PC-9 (cell line): ENCODE data around the gene MRPL14. TPM values are rescaled to one million over a fixed set of nuclear protein-coding genes. Genes with fewer than 3 reads are reported as not detected.

ENCODE experiments used
- BruUV-seq: library from RNA; stranded (reverse); fragments of 400-500 nt; replicated peaks from 2 replicates; lab custom pipeline; 2021; lab: Mats Ljungman, UMichigan
- CTCF ChIA-PET: fragments of 300-600 bp; sonication (Branson Sonifier 250); formaldehyde crosslinking; loops from one replicate; lab custom pipeline; 2022; ENCODE audit warnings: antibody characterized with exemption; lab: Charles Lee
- POLR2A ChIA-PET: fragments of 300-600 bp; sonication (Branson Sonifier 250); formaldehyde crosslinking; loops from one replicate; lab custom pipeline; 2022; ENCODE audit warnings: antibody characterized with exemption; ENCODE audit not compliant: unreplicated experiment; lab: Charles Lee
- DNase-seq, 2 experiments: peaks; one replicate each; pipeline versions ENCODE4 v3.0.0 to v3.0.0-alpha.2; 2015 to 2022; ENCODE audit warnings: mixed read lengths in 1 of 2
- H2AFZ ChIP-seq: fragments of 200-600 bp; sonication (generic); 2 replicates; pipeline ENCODE4 v1.8.1; 2017; ENCODE audit warnings: antibody characterized with exemption
- H3F3A ChIP-seq: fragments of 200-600 bp; sonication (generic); 2 replicates; pipeline ENCODE4 v1.8.1; 2017; ENCODE audit warnings: antibody characterized with exemption, mild to moderate bottlenecking, low read depth; ENCODE audit not compliant: insufficient read depth
- H3K27ac ChIP-seq: fragments of 200-600 bp; sonication (generic); 2 replicates; pipeline ENCODE4 v1.6.1; 2016; ENCODE audit warnings: mixed run types
- H3K27me3 ChIP-seq: fragments of 200-600 bp; sonication (generic); 2 replicates; pipeline ENCODE4 v1.6.1; 2016; ENCODE audit warnings: low read depth, mixed run types; ENCODE audit not compliant: insufficient read depth
- H3K36me3 ChIP-seq: fragments of 200-600 bp; sonication (generic); 2 replicates; pipeline ENCODE4 v1.6.1; 2016; ENCODE audit warnings: low read depth, mixed run types
- H3K4me1 ChIP-seq: fragments of 200-600 bp; sonication (generic); replicated peaks from 2 replicates; pipeline ENCODE4 v1.6.1; 2016; ENCODE audit warnings: mixed run types; ENCODE audit not compliant: insufficient read depth
- H3K4me2 ChIP-seq: fragments of 200-600 bp; sonication (generic); 2 replicates; pipeline ENCODE4 v1.6.1; 2017; ENCODE audit warnings: mixed run types
- H3K4me3 ChIP-seq: fragments of 200-600 bp; sonication (generic); 2 replicates; pipeline ENCODE4 v1.6.1; 2016; ENCODE audit warnings: mixed run types
- H3K79me2 ChIP-seq: fragments of 200-600 bp; sonication (generic); 2 replicates; pipeline ENCODE4 v1.6.1; 2017; ENCODE audit warnings: low read depth, mixed run types
- H3K9me2 ChIP-seq: fragments of 200-600 bp; sonication (generic); 2 replicates; pipeline ENCODE4 v1.8.1; 2017; ENCODE audit warnings: mild to moderate bottlenecking; ENCODE audit not compliant: insufficient read depth
- H3K9me3 ChIP-seq: fragments of 200-600 bp; sonication (generic); 2 replicates; pipeline ENCODE4 v1.8.1; 2016; ENCODE audit warnings: low read depth; ENCODE audit not compliant: insufficient read depth
- H4K20me1 ChIP-seq: fragments of 200-600 bp; sonication (generic); 2 replicates; pipeline ENCODE4 v1.8.1; 2017; ENCODE audit not compliant: insufficient read depth
- EZH2 ChIP-seq: fragments of 200-600 bp; sonication (generic); IDR thresholded peaks from 2 replicates; pipeline ENCODE4 v1.8.0; 2017; ENCODE audit warnings: antibody characterized with exemption, low read depth
- intact Hi-C: fragments of 100-400 bp; cut with micrococcal nuclease; formaldehyde crosslinking; loops from one replicate; pipeline ENCODE4 v1.10.0; 2022; ENCODE audit not compliant: unreplicated experiment
- total RNA-seq: library from RNA; stranded (reverse); gene quantifications from 2 replicates; pipeline ENCODE4 v1.2.3, GENCODE V29; 2021
- TF ChIP-seq, protein P1 (sequence below): fragments of 200-600 bp; sonication (generic); conservative IDR thresholded peaks from 2 replicates; pipeline ENCODE4 v1.6.1; 2017; ENCODE audit warnings: mixed run types, antibody characterized with exemption, mild to moderate bottlenecking, moderate library complexity

Gene MRPL14
- total RNA-seq, 1 experiment from 2014 or later: 96.3 TPM

DNA sequence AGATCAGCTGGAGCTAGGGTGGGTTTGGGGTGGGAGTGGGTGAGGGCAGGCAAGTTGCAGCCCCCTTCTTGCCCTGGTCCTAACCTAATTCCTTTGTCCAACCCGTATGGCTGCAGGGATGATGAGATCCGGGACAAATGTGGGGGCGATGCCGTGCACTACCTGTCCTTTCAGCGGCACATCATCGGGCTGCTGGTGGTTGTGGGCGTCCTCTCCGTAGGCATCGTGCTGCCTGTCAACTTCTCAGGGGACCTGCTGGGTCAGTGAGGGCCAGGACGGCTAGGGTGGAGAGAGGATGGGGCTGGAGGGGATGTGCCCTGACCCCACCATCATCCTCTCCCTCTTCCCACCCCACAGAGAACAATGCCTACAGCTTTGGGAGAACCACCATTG is 12.1 kb upstream of the MRPL14 start:
- no peak overlapping the region for H3K4me3 ChIP-seq
- no TSS peak for BruUV-seq
- no peaks in the 10 kb centered on the region for H3K4me1 ChIP-seq
- H3K27me3 ChIP-seq: no peaks in the 10 kb centered on the region
- H3K9me2 ChIP-seq: no peaks in the 10 kb centered on the region
- H3K36me3 ChIP-seq: no peaks in the 10 kb centered on the region
- CTCF ChIA-PET: no interaction called here
- POLR2A ChIA-PET: no interaction called here
- no peak for TF ChIP-seq EZH2
- TF ChIP-seq, protein P1, sequence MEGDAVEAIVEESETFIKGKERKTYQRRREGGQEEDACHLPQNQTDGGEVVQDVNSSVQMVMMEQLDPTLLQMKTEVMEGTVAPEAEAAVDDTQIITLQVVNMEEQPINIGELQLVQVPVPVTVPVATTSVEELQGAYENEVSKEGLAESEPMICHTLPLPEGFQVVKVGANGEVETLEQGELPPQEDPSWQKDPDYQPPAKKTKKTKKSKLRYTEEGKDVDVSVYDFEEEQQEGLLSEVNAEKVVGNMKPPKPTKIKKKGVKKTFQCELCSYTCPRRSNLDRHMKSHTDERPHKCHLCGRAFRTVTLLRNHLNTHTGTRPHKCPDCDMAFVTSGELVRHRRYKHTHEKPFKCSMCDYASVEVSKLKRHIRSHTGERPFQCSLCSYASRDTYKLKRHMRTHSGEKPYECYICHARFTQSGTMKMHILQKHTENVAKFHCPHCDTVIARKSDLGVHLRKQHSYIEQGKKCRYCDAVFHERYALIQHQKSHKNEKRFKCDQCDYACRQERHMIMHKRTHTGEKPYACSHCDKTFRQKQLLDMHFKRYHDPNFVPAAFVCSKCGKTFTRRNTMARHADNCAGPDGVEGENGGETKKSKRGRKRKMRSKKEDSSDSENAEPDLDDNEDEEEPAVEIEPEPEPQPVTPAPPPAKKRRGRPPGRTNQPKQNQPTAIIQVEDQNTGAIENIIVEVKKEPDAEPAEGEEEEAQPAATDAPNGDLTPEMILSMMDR: no peak
- no peaks in the 10 kb centered on the region for H4K20me1 ChIP-seq
- H3F3A ChIP-seq: no peaks in the 10 kb centered on the region
- no peaks in the 10 kb centered on the region for H3K9me3 ChIP-seq
- H3K27ac ChIP-seq: no peak overlapping the region
- DNase-seq: no peak
- intact Hi-C loops: no loop called here
- no peaks in the 10 kb centered on the region for H3K79me2 ChIP-seq
- H3K4me2 ChIP-seq: no peak overlapping the region
- no peak overlapping the region for H2AFZ ChIP-seq

DNA sequence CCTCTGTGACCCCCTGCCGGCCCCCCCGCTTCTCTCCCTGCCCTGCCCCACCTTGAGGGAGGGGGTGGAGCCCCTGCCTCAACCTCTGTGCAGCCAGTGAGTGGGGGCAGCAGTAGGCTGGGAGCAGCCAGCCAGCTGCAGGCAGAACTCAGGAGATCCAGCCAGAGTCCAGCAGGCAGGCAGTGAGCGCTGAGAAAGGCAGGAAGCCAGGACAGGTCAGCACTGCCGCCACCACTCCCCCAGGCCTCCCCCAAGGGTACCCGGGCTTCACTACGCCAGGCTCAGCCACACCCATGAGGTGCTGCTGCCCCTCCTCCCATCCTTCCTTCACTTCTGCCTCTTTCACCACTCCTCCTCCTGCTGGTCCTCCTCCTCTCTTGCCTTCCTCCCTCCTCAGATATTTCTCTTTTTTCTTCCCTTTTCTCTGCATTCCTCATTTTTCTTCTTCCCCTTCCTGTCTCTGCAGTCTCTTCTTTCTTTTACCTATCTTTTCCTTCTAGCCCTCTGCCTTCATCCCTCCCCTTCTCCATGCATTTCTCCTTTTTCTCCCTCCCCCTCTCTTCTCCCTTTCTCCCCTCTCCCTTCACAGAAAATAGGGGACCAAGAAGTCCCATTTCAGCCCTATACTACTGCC is 11.6 kb upstream of the MRPL14 start:
- Histone ChIP-seq H3K79me2 (no peaks in the 10 kb centered on the region), H3K9me2 (no peaks in the 10 kb centered on the region), H3F3A (no peaks in the 10 kb centered on the region), H3K36me3 (no peaks in the 10 kb centered on the region), H4K20me1 (no peaks in the 10 kb centered on the region), H3K27ac (no peak overlapping the region), H3K9me3 (no peaks in the 10 kb centered on the region), H3K4me3 (no peak overlapping the region), H3K4me2 (no peak overlapping the region), H2AFZ (no peak overlapping the region), H3K27me3 (no peaks in the 10 kb centered on the region), H3K4me1 (no peaks in the 10 kb centered on the region)
- ChIA-PET CTCF (no interaction called here), POLR2A (no interaction called here)
- DNase-seq: no peak
- intact Hi-C loops: no loop called here
- BruUV-seq: no TSS peak
- no peak for TF ChIP-seq EZH2
- TF ChIP-seq, protein P1: no peak

DNA sequence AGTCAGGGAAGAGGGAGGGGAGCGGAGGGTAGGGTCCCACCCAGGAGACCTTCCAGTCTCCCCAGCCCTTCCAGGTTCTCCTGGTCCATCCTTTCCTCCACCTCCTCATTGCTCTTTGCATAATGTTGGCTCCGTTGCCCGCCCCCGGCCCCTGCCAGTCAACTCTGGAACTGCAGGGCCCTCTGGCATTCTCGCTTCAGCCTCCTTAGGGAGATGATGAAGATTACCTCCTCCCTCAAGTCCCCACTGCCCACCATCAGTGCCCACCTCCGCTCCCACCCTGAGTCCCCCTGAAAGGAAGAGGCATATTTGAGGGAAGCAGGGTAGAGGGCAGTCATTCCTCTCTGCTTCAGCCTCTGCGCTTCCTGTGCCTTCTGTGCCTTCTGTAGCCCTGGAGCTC is 8.6 kb upstream of the MRPL14 start:
- TF ChIP-seq, protein P1: no peak
- no peak for TF ChIP-seq EZH2
- H3K36me3 ChIP-seq: no peaks in the 10 kb centered on the region
- H3K4me2 ChIP-seq: no peak overlapping the region
- no peaks in the 10 kb centered on the region for H3K79me2 ChIP-seq
- BruUV-seq: no TSS peak
- intact Hi-C loops: no loop called here
- no peak overlapping the region for H3K27ac ChIP-seq
- no peaks in the 10 kb centered on the region for H3K9me2 ChIP-seq
- no peaks in the 10 kb centered on the region for H3K27me3 ChIP-seq
- no peaks in the 10 kb centered on the region for H4K20me1 ChIP-seq
- H3F3A ChIP-seq: no peaks in the 10 kb centered on the region; the same call in 1 of the 2 replicates
- H3K9me3 ChIP-seq: no peaks in the 10 kb centered on the region
- ChIA-PET CTCF (no interaction called here), POLR2A (no interaction called here)
- H2AFZ ChIP-seq: no peak overlapping the region
- no peak for DNase-seq
- H3K4me1 ChIP-seq: no peaks in the 10 kb centered on the region
- H3K4me3 ChIP-seq: no peak overlapping the region
